Fibroblast of pulmonary artery (primary cell): Measurements from ENCODE around the gene PLA2G7.

Source experiments
- DNase-seq: peaks from one replicate; pipeline ENCODE4 v3.0.0-alpha.2; 2010; ENCODE audit warnings: low read depth
- H3K4me3 ChIP-seq: replicated peaks from 2 replicates; pipeline ENCODE4 v1.5.1; 2011; ENCODE audit warnings: low read depth, mild to moderate bottlenecking, control low read depth, low read length, moderate library complexity
- CTCF ChIP-seq: IDR thresholded peaks from 2 replicates; pipeline ENCODE4 v1.5.1; 2011; ENCODE audit warnings: mild to moderate bottlenecking, control low read depth, low read length, inconsistent platforms; ENCODE audit errors: missing control alignments

The PLA2G7 gene

GRCh38 chr6:46689657-46690056 lies 45.5 kb downstream of the PLA2G7 start:
- no peak overlapping the region for H3K4me3 ChIP-seq
- DNase-seq, result no peak
- no peak for TF ChIP-seq CTCF

- no peak overlapping the region for H3K4me3 ChIP-seq
- TF ChIP-seq CTCF, result no peak
- no peak for DNase-seq
Measured at GRCh38 chr6:46688966-46689335, 46.2 kb downstream of the PLA2G7 start.

GRCh38 chr6:46688117-46688965 lies 46.8 kb downstream of the PLA2G7 start:
- no peak overlapping the region for H3K4me3 ChIP-seq
- DNase-seq, result no peak
- no peak for TF ChIP-seq CTCF

GRCh38 chr6:46687619-46688097 lies 47.5 kb downstream of the PLA2G7 start, which contains the start of gene TDRD6:
TDRD6 (plus strand) TSS chr6:46687885; CDS start chr6:46688129, 244 bp downstream.
- no peak for TF ChIP-seq CTCF
- no peak within 1 kb of the TSS for H3K4me3 ChIP-seq
- no peak for DNase-seq

- no peak for TF ChIP-seq CTCF
- H3K4me3 ChIP-seq, result no peak overlapping the region
- DNase-seq, result peak; percentile 51
Measured at GRCh38 chr6:46684771-46685170, 50.4 kb downstream of the PLA2G7 start.

- TF ChIP-seq CTCF, result peak; percentile 17
- no peak overlapping the region for H3K4me3 ChIP-seq
- no peak for DNase-seq
Measured at GRCh38 chr6:46677314-46677654, 57.9 kb downstream of the PLA2G7 start.
